ENCODE data around the gene IL20RB. TPM values are rescaled to one million over a fixed set of nuclear protein-coding genes. Genes with fewer than 3 reads are reported as not detected.

The IL20RB gene
- total RNA-seq, 1 experiment from 2014 or later = 6.4 TPM

DNA sequence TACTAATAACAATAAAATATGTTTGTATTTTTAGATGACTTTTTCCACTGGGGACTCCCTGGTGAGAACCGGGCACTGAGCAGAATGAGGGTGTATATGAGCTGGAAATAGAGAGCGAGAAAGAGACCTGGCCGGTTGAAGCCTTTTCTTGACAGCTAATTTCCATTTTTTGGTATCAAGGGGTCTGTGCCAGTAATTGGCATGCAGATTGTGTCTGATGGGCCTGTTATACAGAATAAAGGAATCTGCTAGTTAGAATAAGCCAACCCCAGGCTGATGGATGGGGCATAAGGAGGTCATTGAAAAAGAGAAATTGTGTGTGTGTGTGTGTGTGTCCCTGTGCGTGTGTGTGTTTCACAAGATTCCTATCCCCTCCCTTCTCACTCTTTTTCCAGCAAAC, 83.9 kb downstream of the IL20RB start:
- Histone ChIP-seq H3K4me3 (no peak overlapping the region), H3K27me3 (no peaks in the 10 kb centered on the region), H3K36me3 (peaks cover 11% of the 10 kb centered on the region), H3K9me3 (no peaks in the 10 kb centered on the region)
- no peak for DNase-seq

DNA sequence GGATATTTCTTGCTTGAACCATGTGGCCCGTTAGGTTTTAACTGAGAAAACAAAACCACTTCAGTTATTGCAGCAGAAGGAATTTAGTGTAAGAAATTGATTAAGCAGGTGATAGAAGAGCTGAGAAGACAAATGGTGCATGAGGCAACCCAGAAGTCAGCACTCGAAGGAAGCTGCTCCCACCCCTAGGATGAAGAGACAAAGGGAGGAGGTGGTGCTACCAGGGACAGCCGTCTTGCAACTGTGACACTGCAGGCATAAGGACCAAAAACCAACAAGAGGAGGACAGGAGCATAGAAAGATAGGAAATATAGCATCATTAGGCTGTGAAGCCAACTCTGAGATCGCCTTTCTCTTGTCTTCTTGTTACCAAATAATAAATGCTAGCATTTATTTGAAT, 89.0 kb downstream of the IL20RB start:
- Histone ChIP-seq H3K9me3 (no peaks in the 10 kb centered on the region), H3K36me3 (no peaks in the 10 kb centered on the region), H3K27me3 (no peaks in the 10 kb centered on the region), H3K4me3 (no peak overlapping the region)
- DNase-seq = no peak

DNA sequence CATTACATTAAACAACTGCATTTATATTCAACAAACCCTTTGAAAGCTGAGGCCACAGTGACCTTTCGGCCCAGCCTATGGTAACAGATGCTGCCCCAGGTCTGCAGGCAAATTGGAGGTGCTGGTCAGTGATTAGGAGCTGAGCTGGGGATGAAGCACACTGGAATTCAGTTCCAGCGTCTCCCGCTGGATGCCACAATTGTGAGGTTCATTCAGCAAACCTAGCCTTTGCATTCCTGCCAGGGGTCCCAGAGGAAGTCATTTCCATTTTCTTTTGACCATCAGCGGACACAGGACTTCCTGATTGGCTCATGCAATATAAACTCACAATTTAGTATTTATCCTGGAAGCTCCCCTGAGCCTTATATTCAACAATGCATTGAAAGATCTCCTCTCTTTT, 89.5 kb downstream of the IL20RB start:
- Histone ChIP-seq H3K27me3 (no peaks in the 10 kb centered on the region), H3K36me3 (no peaks in the 10 kb centered on the region)

DNA sequence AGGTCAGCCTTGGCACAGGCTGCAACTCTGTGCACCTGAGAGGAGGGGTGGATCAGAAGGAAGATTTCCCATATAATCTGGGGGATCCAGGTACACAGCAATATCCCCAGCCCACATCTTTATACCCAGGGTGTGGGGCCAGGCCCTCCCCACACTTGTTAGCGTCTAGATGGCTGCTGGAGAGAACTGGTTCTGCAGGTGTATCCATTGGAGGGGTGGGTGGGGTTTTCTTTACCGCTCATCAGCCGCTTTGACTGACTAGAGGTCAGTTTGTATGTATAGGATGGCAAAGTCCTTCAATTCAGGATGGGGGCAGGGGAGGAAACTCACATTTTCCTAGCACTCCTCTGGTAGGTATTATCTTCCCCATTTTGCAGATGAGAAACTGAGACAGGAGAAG, 92.5 kb downstream of the IL20RB start:
- Histone ChIP-seq H3K36me3 (no peaks in the 10 kb centered on the region), H3K9me3 (no peaks in the 10 kb centered on the region), H3K4me3 (no peak overlapping the region), H3K27me3 (no peaks in the 10 kb centered on the region)
- DNase-seq = no peak

More for the DNA sequence above, 89.5 kb downstream of the IL20RB start:
- Histone ChIP-seq H3K9me3 (no peaks in the 10 kb centered on the region), H3K4me3 (no peak overlapping the region)
- DNase-seq = no peak

DNA sequence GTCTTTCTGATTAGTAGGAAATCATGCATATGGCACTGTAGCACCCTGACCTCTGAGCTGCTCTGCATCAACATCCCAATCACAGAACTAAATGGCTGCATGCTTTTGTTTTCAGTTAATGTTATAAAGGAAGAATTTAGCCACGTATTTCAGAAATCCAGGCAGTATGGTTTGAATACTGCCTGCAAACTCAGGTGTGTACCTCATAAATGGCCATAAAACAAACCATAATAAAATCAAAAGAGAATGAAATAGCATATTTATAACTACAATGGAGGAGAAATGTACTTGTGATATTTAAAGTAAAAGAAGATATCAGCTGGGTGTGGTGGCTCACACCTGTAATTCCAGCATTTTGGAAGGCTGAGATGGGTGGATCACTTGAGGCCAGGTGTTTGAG, 94.5 kb downstream of the IL20RB start:
- Histone ChIP-seq H3K27me3 (no peaks in the 10 kb centered on the region), H3K4me3 (no peak overlapping the region), H3K36me3 (no peaks in the 10 kb centered on the region), H3K9me3 (no peaks in the 10 kb centered on the region)
- no peak for DNase-seq

Other genes starting within 250 kb of the IL20RB start
- gene STAG1, start 205.6 kb upstream of the IL20RB start, total RNA-seq (2014; rRNA removed; shearing (Covaris generic); ENCODE audit: low replicate concordance) = 29.0 and 41.6 TPM in 2 replicates
- gene SLC35G2, start 138.9 kb upstream of the IL20RB start, total RNA-seq (2014; rRNA removed; shearing (Covaris generic); ENCODE audit: low replicate concordance) = 6.7 and 8.9 TPM in 2 replicates
- 48.6 and 107 TPM in 2 replicates for gene NCK1, start 95.8 kb upstream of the IL20RB start, total RNA-seq (2014; rRNA removed; shearing (Covaris generic); ENCODE audit: low replicate concordance)